Choroid plexus epithelial cell (primary cell): ENCODE results near the gene ZSWIM6.

Experiments
- DNase-seq: peaks from one replicate; pipeline ENCODE4 v3.0.0-alpha.2; 2010; ENCODE audit warnings: low read depth
- H3K4me3 ChIP-seq: 2 replicates; pipeline ENCODE4 v1.5.1; 2011; ENCODE audit warnings: low read depth, mild to moderate bottlenecking, control low read depth, low read length, moderate library complexity
- CTCF ChIP-seq: conservative IDR thresholded peaks from 2 replicates; pipeline ENCODE4 v1.5.1; 2011; ENCODE audit warnings: low read depth, mild to moderate bottlenecking, control low read depth, inconsistent platforms, low read length, moderate library complexity

ZSWIM6 gene

GRCh38 chr5:61330845-61331406 lies 1.1 kb upstream of the ZSWIM6 start:
- peak; percentile 79 for DNase-seq
- peak; percentile 32 for TF ChIP-seq CTCF

DNA sequence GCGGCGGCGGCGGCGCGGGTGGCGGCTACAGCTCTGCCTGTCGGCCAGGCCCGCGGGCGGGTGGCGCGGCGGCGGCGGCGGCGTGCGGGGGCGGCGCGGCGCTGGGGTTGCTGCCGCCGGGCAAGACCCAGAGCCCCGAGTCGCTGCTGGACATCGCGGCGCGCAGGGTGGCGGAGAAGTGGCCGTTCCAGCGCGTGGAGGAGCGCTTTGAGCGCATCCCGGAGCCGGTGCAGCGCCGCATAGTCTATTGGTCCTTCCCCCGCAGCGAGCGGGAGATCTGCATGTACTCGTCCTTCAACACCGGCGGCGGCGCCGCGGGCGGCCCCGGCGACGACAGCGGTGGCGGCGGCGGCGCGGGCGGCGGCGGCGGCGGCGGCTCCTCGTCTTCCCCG lies 296 bp downstream of the ZSWIM6 start:
- peak; percentile 48 for DNase-seq
- no peak for TF ChIP-seq CTCF
- H3K4me3 ChIP-seq, result peak overlapping the region; percentile 90

More at GRCh38 chr5:61330845-61331406, 1.1 kb upstream of the ZSWIM6 start:
- peak overlapping the region; percentile 82 for H3K4me3 ChIP-seq

GRCh38 chr5:61332851-61333320 lies 828 bp downstream of the ZSWIM6 start:
- H3K4me3 ChIP-seq, result peak overlapping the region; percentile 90
- TF ChIP-seq CTCF, result no peak
- DNase-seq, result peak; percentile 74

GRCh38 chr5:61333321-61333953 lies 1.4 kb downstream of the ZSWIM6 start:
- no peak for DNase-seq

GRCh38 chr5:61333954-61334867 lies 2.2 kb downstream of the ZSWIM6 start:
- TF ChIP-seq CTCF, result no peak
- DNase-seq, result no peak
- peak overlapping the region; percentile 90 for H3K4me3 ChIP-seq

More at GRCh38 chr5:61333321-61333953, 1.4 kb downstream of the ZSWIM6 start:
- peak overlapping the region; percentile 90 for H3K4me3 ChIP-seq
- TF ChIP-seq CTCF, result no peak

- peak; percentile 78 for DNase-seq
- H3K4me3 ChIP-seq, result peak overlapping the region; percentile 90
- TF ChIP-seq CTCF, result no peak
Measured at GRCh38 chr5:61334868-61335615, 3.0 kb downstream of the ZSWIM6 start.
